Endothelial cell of hepatic sinusoid (primary cell): Measurements from ENCODE around the gene GRIA4.
"Not testable (repeated sequence)": the region's sequence is repeated elsewhere in the genome, so short reads cannot be mapped to it uniquely, and the experiment has no call there.

Experiments
- in situ Hi-C: cut with HindIII; loops from 2 replicates; pipeline ENCODE4 v1.10.0; 2017; ENCODE audit warnings: low sequenced_read_pairs

The GRIA4 gene

GRCh38 chr11:105713696-105714095, 103.8 kb downstream of the GRIA4 start:
- in situ Hi-C loops, result no loop called here

DNA sequence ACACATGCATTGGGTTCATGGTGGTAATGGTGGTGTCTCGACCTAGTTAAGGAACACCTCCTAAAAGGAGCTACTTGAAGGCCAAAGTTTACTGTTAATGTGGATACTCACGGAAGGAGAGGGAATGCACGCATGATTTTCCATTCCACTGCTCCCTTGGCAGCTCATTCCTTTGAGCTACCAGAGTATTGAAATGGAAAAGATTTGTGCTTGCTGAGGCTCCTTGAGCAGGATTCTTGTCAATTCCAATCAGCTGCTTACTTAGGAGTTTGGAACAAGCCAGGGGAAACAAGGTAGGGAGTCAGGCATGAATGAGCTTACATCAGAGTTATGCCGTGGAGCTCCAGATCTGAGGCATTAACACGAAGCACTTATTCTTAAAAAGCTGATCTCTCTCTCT, 108.8 kb downstream of the GRIA4 start:
- in situ Hi-C loops, result no loop called here

GRCh38 chr11:105719073-105719822, 109.4 kb downstream of the GRIA4 start:
- in situ Hi-C loops, result no loop called here

DNA sequence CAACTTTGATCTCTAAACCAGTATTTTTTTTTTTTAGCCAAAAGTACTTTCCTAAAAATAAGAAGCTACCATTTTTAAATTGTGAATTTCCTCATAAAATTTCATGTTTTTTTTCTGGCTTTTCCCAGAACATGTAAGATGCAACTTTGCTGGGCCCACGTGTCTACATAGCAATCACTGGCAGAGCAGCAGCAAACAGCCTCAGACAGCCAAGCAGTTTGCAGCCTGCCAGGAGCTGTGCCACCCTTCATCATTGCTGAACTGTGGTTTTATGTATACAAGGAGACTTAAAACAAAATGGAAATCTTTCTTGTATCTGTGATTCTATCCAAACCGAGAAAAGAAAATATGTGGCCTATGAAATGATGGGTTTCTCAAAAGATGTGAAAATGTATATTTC, 110.2 kb downstream of the GRIA4 start:
- in situ Hi-C loops, result no loop called here

DNA sequence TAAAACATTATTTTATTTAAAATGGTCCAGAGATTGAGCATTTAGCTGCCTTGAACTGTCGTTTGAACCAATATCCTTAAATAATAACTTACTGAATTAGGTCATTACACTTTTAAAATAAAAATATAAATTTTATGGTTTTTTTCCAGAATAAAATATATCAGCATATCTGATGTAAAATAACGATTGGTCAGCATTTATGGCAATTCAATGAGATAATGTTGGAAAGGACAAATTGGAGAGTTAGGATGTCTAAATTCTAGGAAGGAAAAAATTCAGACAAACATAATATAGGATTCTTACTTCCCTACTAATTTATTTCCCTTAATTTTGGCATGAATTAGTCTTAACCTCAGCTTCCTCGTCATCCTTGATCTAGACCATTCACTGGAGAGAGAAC, 113.4 kb downstream of the GRIA4 start:
- in situ Hi-C loops, result no loop called here

DNA sequence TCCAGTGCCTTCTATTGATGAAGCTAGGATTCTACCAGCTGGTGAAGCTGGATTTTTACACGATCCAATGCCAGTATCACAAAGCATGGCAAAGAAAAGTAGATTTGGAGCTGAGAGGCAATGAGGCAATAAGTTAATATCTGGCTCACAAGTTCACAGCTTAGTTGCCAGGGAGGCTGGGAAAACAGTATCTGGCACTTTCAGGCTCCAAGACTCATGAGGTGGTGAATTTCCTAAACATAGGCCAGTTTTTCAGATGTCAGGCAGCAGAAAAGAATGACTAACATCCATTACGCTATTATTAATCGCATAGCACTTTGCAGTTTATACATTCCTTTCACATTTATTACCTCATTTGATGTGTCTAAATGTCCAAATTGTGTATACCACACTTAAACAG, 122.7 kb downstream of the GRIA4 start:
- in situ Hi-C loops, result no loop called here

- in situ Hi-C loops, result no loop called here
These were observed 124.6 kb downstream of the GRIA4 start for GRCh38 chr11:105734426-105734825.

GRCh38 chr11:105738251-105738650, 128.4 kb downstream of the GRIA4 start:
- in situ Hi-C loops, result no loop called here

DNA sequence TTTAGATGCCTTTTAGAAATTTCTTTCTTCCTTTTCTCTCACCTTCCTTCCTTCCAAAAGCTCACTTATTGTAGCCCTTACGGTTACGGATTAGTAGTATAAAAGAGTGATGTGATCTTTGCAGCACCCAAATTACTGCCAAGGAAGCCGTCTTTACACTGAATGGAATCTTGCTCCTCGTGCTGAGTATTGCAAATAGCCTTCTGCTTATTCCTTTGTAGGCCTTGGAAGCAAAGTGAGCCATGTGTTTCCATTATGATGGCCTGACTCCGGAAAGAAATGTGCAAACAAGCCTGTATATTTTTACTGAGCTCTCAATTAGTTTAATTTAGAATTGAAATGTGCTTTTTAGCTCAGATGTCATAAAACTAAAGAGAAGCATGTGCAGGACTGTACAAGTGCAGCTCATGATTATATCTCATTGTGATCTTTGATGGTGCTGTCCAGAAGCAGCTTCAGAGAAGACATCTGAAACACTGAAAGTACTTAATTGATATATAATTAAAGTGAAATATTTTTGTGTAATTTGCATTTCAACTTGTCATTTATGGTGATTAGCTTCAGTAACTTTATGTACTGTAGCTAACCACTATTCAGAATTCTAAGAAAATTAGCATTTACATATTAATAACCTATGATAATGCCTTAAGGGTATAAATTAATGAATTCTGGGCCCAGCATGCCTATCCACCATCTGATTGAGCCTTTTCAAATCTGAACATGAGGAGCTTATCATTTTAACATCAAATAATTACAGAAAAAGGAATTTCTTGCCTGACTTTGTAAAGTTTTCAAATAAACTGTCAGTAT, 129.3 kb downstream of the GRIA4 start:
- in situ Hi-C loops, result no loop called here

- in situ Hi-C loops, result no loop called here
These were observed 130.5 kb downstream of the GRIA4 start for GRCh38 chr11:105740164-105740903.

DNA sequence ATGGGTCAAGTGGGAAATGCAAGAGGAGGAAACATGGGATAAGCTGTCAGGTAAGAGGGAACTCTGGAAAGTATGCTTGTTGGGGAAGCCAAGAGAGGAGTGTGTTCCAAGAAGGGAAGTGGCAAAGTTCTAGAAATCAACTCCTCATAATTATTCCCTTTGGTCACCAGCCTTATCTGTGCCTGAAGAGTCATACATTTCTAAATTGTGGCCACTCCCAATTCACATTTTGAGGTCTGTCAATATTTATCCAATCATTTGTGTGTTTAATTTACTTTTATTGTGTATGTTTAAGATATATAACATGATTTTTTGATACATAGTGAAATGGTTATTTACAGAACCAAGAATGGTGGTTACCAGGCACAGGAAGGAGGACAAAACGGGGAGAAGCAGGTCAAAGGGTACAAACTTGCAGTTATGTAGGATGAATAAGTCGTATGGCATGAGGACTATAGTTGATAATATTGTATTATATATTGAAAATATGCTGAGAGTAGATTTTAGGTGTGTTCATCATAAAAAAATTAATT, 131.7 kb downstream of the GRIA4 start:
- in situ Hi-C loops, result no loop called here

DNA sequence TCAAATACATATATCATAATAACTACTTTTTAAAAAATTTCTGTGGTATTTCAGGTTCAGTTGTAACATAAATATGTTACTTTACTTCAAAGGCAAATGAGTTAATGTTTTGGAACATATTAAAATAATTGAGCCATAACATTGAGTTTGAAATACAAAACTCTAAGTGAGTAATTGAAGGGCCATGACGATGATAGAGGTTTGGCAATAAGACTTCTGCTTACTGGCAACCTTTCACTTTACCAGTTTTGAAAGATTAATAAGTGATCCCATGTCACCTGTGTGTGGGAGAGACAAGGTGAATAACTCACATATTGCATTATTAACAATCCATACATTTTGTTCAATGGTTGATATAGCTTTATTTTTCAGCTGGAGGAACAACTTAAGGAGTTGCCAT, 144.4 kb downstream of the GRIA4 start:
- in situ Hi-C loops, result loop anchor here (5.0 kb wide), 1 partner anchor 33 kb away; no protein-coding TSS in a partner anchor

DNA sequence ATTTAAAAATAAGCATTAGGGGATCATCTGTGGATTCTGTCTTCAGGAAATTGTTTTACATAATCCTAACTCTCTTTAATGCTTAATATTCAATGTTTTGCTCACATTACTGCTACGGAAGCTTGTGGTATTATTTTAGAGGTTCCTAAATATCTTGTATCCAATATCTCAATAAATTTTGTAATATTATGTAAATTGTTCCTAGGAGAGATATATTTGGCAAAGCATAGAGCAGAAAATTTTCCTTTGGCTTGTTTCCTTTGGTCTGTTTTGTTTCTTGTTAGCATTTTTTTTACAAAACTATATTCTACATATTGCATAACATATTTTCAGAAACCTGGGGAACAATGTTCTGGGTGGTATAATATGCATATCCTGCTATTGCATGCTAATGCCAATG, 144.8 kb downstream of the GRIA4 start:
- in situ Hi-C loops, result loop anchor here (5.0 kb wide), 1 partner anchor 33 kb away; no protein-coding TSS in a partner anchor

DNA sequence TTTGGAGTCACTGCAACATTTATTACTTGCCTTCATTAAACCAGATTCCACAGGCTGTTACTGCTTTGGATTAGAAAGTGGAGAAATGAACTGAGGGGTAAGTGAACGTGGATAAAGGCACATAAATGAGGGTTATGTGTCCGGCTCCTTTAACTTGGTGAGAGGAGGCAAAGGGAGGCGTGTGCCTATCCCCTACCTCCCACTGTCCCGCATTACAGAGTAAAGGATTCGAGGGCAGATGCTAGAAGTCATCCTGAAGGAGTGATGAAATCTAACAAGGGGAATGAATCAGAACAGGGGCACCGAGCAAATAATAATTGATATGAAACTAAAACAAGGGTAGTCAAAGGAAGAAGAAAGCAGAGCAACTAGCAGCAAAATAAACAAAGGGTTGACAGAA, 147.2 kb downstream of the GRIA4 start:
- in situ Hi-C loops, result no loop called here

- in situ Hi-C loops, result no loop called here
These were observed 153.7 kb downstream of the GRIA4 start for GRCh38 chr11:105763594-105763993.

- in situ Hi-C loops, result no loop called here
These were observed 158.1 kb downstream of the GRIA4 start for GRCh38 chr11:105767931-105768330.

- in situ Hi-C loops, result no loop called here
These were observed 159.8 kb downstream of the GRIA4 start for GRCh38 chr11:105769627-105770026.

DNA sequence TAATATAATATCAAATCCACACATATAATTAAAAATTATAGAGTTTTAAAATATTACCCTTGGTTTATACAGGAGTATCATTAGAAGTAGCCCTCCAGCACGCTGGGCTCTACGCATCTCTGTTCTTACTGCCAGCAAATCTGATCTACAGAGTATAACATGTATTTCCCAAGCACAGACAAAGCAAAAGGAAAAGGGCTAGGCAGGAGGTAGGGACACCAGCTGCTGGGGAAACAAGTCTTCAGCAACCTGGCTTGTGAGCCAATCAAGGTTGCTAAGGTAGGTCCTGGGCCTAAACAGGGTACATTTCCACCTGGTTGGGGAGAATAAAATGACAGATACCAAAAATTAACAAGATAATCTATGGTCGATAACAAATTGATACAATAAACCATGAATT, 163.6 kb downstream of the GRIA4 start:
- in situ Hi-C loops, result not testable (repeated sequence)

DNA sequence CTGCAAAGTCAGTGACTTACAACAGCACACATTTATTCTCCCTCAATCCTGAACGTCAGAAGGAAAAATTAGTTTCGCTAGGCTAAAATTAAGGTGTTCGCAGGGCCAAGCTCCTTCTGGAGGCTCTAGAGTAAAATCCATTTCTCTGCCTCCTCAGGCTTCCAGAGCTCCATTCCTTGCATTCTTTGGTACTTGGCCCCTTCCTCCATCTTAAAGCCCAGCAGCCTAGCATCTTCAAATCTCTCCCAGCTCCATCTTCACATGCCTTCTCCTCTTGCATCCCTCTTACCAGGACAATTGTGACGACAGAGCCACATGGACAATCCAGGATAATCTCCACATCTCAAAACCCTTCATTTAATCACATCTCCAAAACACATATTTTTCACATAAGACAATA, 165.0 kb downstream of the GRIA4 start:
- in situ Hi-C loops, result no loop called here

- in situ Hi-C loops, result no loop called here
These were observed 171.1 kb downstream of the GRIA4 start for GRCh38 chr11:105780781-105781525.

- in situ Hi-C loops, result no loop called here
These were observed 171.9 kb downstream of the GRIA4 start for GRCh38 chr11:105781807-105782206.
